Measurements from ENCODE around the gene LHX5.
A peak's percentile ranks its signal among the peaks of the same experiment; 100 is the strongest.

Gene LHX5

GRCh38 chr12:113464852-113465719 is 6.6 kb downstream of the LHX5 start:
- Histone ChIP-seq H3K27me3 (ENCODE audit: low read depth) (peaks cover 81% of the 10 kb centered on the region), H3K4me1 (no peaks in the 10 kb centered on the region)
- in situ Hi-C loops (cut with MboI; ENCODE audit: low sequenced_read_pairs), result no loop called here

GRCh38 chr12:113464452-113464775 is 7.3 kb downstream of the LHX5 start:
- H3K4me3 ChIP-seq, result no peak overlapping the region
- no peak for DNase-seq (ENCODE audit: low spot score in 2 of 2)
- peaks cover 75% of the 10 kb centered on the region for H3K27me3 ChIP-seq (ENCODE audit: low read depth)
- no peaks in the 10 kb centered on the region for H3K9me3 ChIP-seq
- in situ Hi-C loops (cut with MboI; ENCODE audit: low sequenced_read_pairs), result no loop called here
- no peaks in the 10 kb centered on the region for H3K4me1 ChIP-seq
- no peaks in the 10 kb centered on the region for H3K36me3 ChIP-seq (replicated peaks)

More at GRCh38 chr12:113464852-113465719, 6.6 kb downstream of the LHX5 start:
- H3K36me3 ChIP-seq (replicated peaks), result no peaks in the 10 kb centered on the region
- H3K4me3 ChIP-seq, result no peak overlapping the region
- DNase-seq (ENCODE audit: low spot score in 2 of 2), result peak; percentile 18 to 61
- no peaks in the 10 kb centered on the region for H3K9me3 ChIP-seq

- Histone ChIP-seq H3K36me3 (replicated peaks) (no peaks in the 10 kb centered on the region), H3K4me3 (no peak overlapping the region), H3K4me1 (no peaks in the 10 kb centered on the region), H3K9me3 (no peaks in the 10 kb centered on the region), H3K27me3 (ENCODE audit: low read depth) (peaks cover 70% of the 10 kb centered on the region)
- DNase-seq (ENCODE audit: low spot score in 2 of 2), result no peak
- in situ Hi-C loops (cut with MboI; ENCODE audit: low sequenced_read_pairs), result no loop called here
These were observed 7.8 kb downstream of the LHX5 start for GRCh38 chr12:113463746-113464451.

- in situ Hi-C loops (cut with MboI; ENCODE audit: low sequenced_read_pairs), result no loop called here
- no peak overlapping the region for H3K4me3 ChIP-seq
These were observed 8.5 kb downstream of the LHX5 start for GRCh38 chr12:113462998-113463745.

GRCh38 chr12:113462117-113462774 is 9.4 kb downstream of the LHX5 start:
- Histone ChIP-seq H3K9me3 (no peaks in the 10 kb centered on the region), H3K4me1 (no peaks in the 10 kb centered on the region), H3K4me3 (peak overlapping the region; percentile 12; the same call in 1 of the 2 replicates), H3K27me3 (ENCODE audit: low read depth) (peaks cover 63% of the 10 kb centered on the region), H3K36me3 (replicated peaks) (no peaks in the 10 kb centered on the region)
- DNase-seq (ENCODE audit: low spot score in 2 of 2), result peak; percentile 73 to 91
- in situ Hi-C loops (cut with MboI; ENCODE audit: low sequenced_read_pairs), result no loop called here

More at GRCh38 chr12:113462998-113463745, 8.5 kb downstream of the LHX5 start:
- Histone ChIP-seq H3K27me3 (ENCODE audit: low read depth) (peaks cover 67% of the 10 kb centered on the region), H3K36me3 (replicated peaks) (no peaks in the 10 kb centered on the region), H3K4me1 (no peaks in the 10 kb centered on the region), H3K9me3 (no peaks in the 10 kb centered on the region)
- no peak for DNase-seq (ENCODE audit: low spot score in 2 of 2)

GRCh38 chr12:113461666-113462065 is 10.0 kb downstream of the LHX5 start:
- peak; percentile 40 to 56 for DNase-seq (ENCODE audit: low spot score in 2 of 2)
- in situ Hi-C loops (cut with MboI; ENCODE audit: low sequenced_read_pairs), result no loop called here
- no peaks in the 10 kb centered on the region for H3K9me3 ChIP-seq
- peaks cover 57% of the 10 kb centered on the region for H3K27me3 ChIP-seq (ENCODE audit: low read depth)
- H3K36me3 ChIP-seq (replicated peaks), result no peaks in the 10 kb centered on the region
- no peaks in the 10 kb centered on the region for H3K4me1 ChIP-seq
- no peak overlapping the region for H3K4me3 ChIP-seq

GRCh38 chr12:113459981-113460380 is 11.7 kb downstream of the LHX5 start:
- no peak for DNase-seq (ENCODE audit: low spot score in 2 of 2)
- no peaks in the 10 kb centered on the region for H3K9me3 ChIP-seq
- peaks cover 40% of the 10 kb centered on the region for H3K27me3 ChIP-seq (ENCODE audit: low read depth)
- no peaks in the 10 kb centered on the region for H3K36me3 ChIP-seq (replicated peaks)
- in situ Hi-C loops (cut with MboI; ENCODE audit: low sequenced_read_pairs), result no loop called here
- no peaks in the 10 kb centered on the region for H3K4me1 ChIP-seq
- H3K4me3 ChIP-seq, result no peak overlapping the region

GRCh38 chr12:113457710-113458109 is 14.0 kb downstream of the LHX5 start:
- Histone ChIP-seq H3K9me3 (no peaks in the 10 kb centered on the region), H3K36me3 (replicated peaks) (no peaks in the 10 kb centered on the region), H3K4me3 (no peak overlapping the region), H3K27me3 (ENCODE audit: low read depth) (peaks cover 19% of the 10 kb centered on the region), H3K4me1 (no peaks in the 10 kb centered on the region)
- in situ Hi-C loops (cut with MboI; ENCODE audit: low sequenced_read_pairs), result no loop called here
- DNase-seq (ENCODE audit: low spot score in 2 of 2), result no peak

GRCh38 chr12:113457185-113457584 is 14.5 kb downstream of the LHX5 start:
- Histone ChIP-seq H3K27me3 (ENCODE audit: low read depth) (peaks cover 19% of the 10 kb centered on the region), H3K36me3 (replicated peaks) (no peaks in the 10 kb centered on the region), H3K4me1 (no peaks in the 10 kb centered on the region), H3K9me3 (no peaks in the 10 kb centered on the region), H3K4me3 (no peak overlapping the region)
- in situ Hi-C loops (cut with MboI; ENCODE audit: low sequenced_read_pairs), result no loop called here
- DNase-seq (ENCODE audit: low spot score in 2 of 2), result no peak

- H3K9me3 ChIP-seq, result no peaks in the 10 kb centered on the region
- H3K4me3 ChIP-seq, result no peak overlapping the region
- in situ Hi-C loops (cut with MboI; ENCODE audit: low sequenced_read_pairs), result no loop called here
- H3K36me3 ChIP-seq (replicated peaks), result no peaks in the 10 kb centered on the region
- no peaks in the 10 kb centered on the region for H3K4me1 ChIP-seq
- no peak for DNase-seq (ENCODE audit: low spot score in 2 of 2)
- peaks cover 19% of the 10 kb centered on the region for H3K27me3 ChIP-seq (ENCODE audit: low read depth)
These were observed 14.9 kb downstream of the LHX5 start for GRCh38 chr12:113456761-113457160.

- in situ Hi-C loops (cut with MboI; ENCODE audit: low sequenced_read_pairs), result no loop called here
- Histone ChIP-seq H3K36me3 (replicated peaks) (no peaks in the 10 kb centered on the region), H3K4me1 (no peaks in the 10 kb centered on the region), H3K9me3 (no peaks in the 10 kb centered on the region), H3K4me3 (no peak overlapping the region), H3K27me3 (ENCODE audit: low read depth) (peaks cover 19% of the 10 kb centered on the region)
- no peak for DNase-seq (ENCODE audit: low spot score in 2 of 2)
These were observed 15.5 kb downstream of the LHX5 start for GRCh38 chr12:113456199-113456598.

- Histone ChIP-seq H3K27me3 (ENCODE audit: low read depth) (peaks cover 14% of the 10 kb centered on the region), H3K4me1 (no peaks in the 10 kb centered on the region), H3K4me3 (no peak overlapping the region), H3K36me3 (replicated peaks) (no peaks in the 10 kb centered on the region), H3K9me3 (no peaks in the 10 kb centered on the region)
- DNase-seq (ENCODE audit: low spot score in 2 of 2), result no peak
- in situ Hi-C loops (cut with MboI; ENCODE audit: low sequenced_read_pairs), result no loop called here
These were observed 18.3 kb downstream of the LHX5 start for GRCh38 chr12:113453330-113453729.

- Histone ChIP-seq H3K4me3 (no peak overlapping the region), H3K4me1 (no peaks in the 10 kb centered on the region), H3K9me3 (no peaks in the 10 kb centered on the region), H3K27me3 (ENCODE audit: low read depth) (peaks cover 7% of the 10 kb centered on the region), H3K36me3 (replicated peaks) (no peaks in the 10 kb centered on the region)
- no peak for DNase-seq (ENCODE audit: low spot score in 2 of 2)
- in situ Hi-C loops (cut with MboI; ENCODE audit: low sequenced_read_pairs), result no loop called here
These were observed 19.2 kb downstream of the LHX5 start for GRCh38 chr12:113452458-113452857.

Measured in HAP-1 (cell line).